ENCODE data around the gene CAMK2A. TPM values are rescaled to one million over a fixed set of nuclear protein-coding genes. Genes with fewer than 3 reads are reported as not detected.
A peak's percentile ranks its signal among the peaks of the same experiment; 100 is the strongest.

The CAMK2A gene
- total RNA-seq, 1 donor from 2014 or later, result not detected

- no peak for DNase-seq (ENCODE audit: low read depth)
- H3K4me3 ChIP-seq (ENCODE audit: low read depth, low read length), result no peak overlapping the region
- TF ChIP-seq, protein P1, sequence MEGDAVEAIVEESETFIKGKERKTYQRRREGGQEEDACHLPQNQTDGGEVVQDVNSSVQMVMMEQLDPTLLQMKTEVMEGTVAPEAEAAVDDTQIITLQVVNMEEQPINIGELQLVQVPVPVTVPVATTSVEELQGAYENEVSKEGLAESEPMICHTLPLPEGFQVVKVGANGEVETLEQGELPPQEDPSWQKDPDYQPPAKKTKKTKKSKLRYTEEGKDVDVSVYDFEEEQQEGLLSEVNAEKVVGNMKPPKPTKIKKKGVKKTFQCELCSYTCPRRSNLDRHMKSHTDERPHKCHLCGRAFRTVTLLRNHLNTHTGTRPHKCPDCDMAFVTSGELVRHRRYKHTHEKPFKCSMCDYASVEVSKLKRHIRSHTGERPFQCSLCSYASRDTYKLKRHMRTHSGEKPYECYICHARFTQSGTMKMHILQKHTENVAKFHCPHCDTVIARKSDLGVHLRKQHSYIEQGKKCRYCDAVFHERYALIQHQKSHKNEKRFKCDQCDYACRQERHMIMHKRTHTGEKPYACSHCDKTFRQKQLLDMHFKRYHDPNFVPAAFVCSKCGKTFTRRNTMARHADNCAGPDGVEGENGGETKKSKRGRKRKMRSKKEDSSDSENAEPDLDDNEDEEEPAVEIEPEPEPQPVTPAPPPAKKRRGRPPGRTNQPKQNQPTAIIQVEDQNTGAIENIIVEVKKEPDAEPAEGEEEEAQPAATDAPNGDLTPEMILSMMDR (conservative IDR thresholded peaks at IDR 0.05; ENCODE audit: low read depth, low read length), result no peak
Measured at GRCh38 chr5:150175076-150175475, 114.5 kb downstream of the CAMK2A start.

GRCh38 chr5:150174285-150174684 lies 115.3 kb downstream of the CAMK2A start:
- TF ChIP-seq, protein P1 (conservative IDR thresholded peaks at IDR 0.05; ENCODE audit: low read depth, low read length), result no peak
- H3K4me3 ChIP-seq (ENCODE audit: low read depth, low read length), result no peak overlapping the region
- DNase-seq (ENCODE audit: low read depth), result no peak

GRCh38 chr5:150173161-150173560 lies 116.4 kb downstream of the CAMK2A start:
- no peak for DNase-seq (ENCODE audit: low read depth)
- no peak overlapping the region for H3K4me3 ChIP-seq (ENCODE audit: low read depth, low read length)
- TF ChIP-seq, protein P1 (conservative IDR thresholded peaks at IDR 0.05; ENCODE audit: low read depth, low read length), result no peak

- TF ChIP-seq, protein P1 (conservative IDR thresholded peaks at IDR 0.05; ENCODE audit: low read depth, low read length), result no peak
- DNase-seq (ENCODE audit: low read depth), result no peak
- H3K4me3 ChIP-seq (ENCODE audit: low read depth, low read length), result no peak overlapping the region
Measured at GRCh38 chr5:150172556-150172955, 117.0 kb downstream of the CAMK2A start.

- no peak overlapping the region for H3K4me3 ChIP-seq (ENCODE audit: low read depth, low read length)
- TF ChIP-seq, protein P1 (conservative IDR thresholded peaks at IDR 0.05; ENCODE audit: low read depth, low read length), result no peak
- DNase-seq (ENCODE audit: low read depth), result peak; percentile 3
Measured at GRCh38 chr5:150172145-150172544, 117.4 kb downstream of the CAMK2A start.

Other genes with a start within 250 kb of the CAMK2A start
- not detected in 2 replicates for gene CSF1R, start 203.2 kb downstream of the CAMK2A start, total RNA-seq
- 2.2 and 4.6 TPM in 2 replicates for gene PDGFRB, start 133.9 kb downstream of the CAMK2A start, total RNA-seq
- gene CDX1, start 123.0 kb downstream of the CAMK2A start, total RNA-seq, result not detected in 2 replicates
- gene SLC6A7, start 99.7 kb downstream of the CAMK2A start, total RNA-seq, result not detected in 2 replicates
- 2.3 and 5.7 TPM in 2 replicates for gene ARSI, start 13.1 kb upstream of the CAMK2A start, total RNA-seq
- gene TCOF1, start 67.9 kb upstream of the CAMK2A start, total RNA-seq, result 44.3 and 79.9 TPM in 2 replicates
- gene CD74, start 123.1 kb upstream of the CAMK2A start, total RNA-seq, result 31.2 and 54.4 TPM in 2 replicates
- gene RPS14, start 160.0 kb upstream of the CAMK2A start, total RNA-seq, result 2,963 and 3,646 TPM in 2 replicates
- 64.2 and 65.4 TPM in 2 replicates for gene NDST1, start 218.4 kb upstream of the CAMK2A start, total RNA-seq

Measured in epithelial cell of proximal tubule (primary cell).